Measurements from ENCODE around the gene IL17C.

The IL17C gene

GRCh38 chr16:88591577-88592021, 46.8 kb upstream of the IL17C start:
- Histone ChIP-seq H3K9me3 (ENCODE audit: insufficient read depth, low read length) (no peaks in the 10 kb centered on the region), H3K27me3 (ENCODE audit: low read length) (no peaks in the 10 kb centered on the region), H3K36me3 (ENCODE audit: low read length) (no peaks in the 10 kb centered on the region), H4K20me1 (ENCODE audit: low read depth, low read length) (no peaks in the 10 kb centered on the region), H3K27ac (ENCODE audit: low read depth, low read length) (no peak overlapping the region), H3K9ac (ENCODE audit: low read length) (no peak overlapping the region), H3K4me3 (ENCODE audit: insufficient read depth, low read length, poor library complexity, severe bottlenecking) (no peak overlapping the region), H3F3A (ENCODE audit: insufficient read depth) (no peaks in the 10 kb centered on the region), H3K79me2 (ENCODE audit: insufficient read depth, low read length) (peaks cover 9% of the 10 kb centered on the region; the same call in 1 of the 2 replicates), H3K4me2 (ENCODE audit: low read depth, low read length, poor library complexity, severe bottlenecking) (no peak overlapping the region), H2AFZ (ENCODE audit: low read depth, low read length, severe bottlenecking) (no peak overlapping the region), H3K9me2 (replicated peaks; ENCODE audit: insufficient read depth, low read length) (no peaks in the 10 kb centered on the region)
- TF ChIP-seq, protein P1, sequence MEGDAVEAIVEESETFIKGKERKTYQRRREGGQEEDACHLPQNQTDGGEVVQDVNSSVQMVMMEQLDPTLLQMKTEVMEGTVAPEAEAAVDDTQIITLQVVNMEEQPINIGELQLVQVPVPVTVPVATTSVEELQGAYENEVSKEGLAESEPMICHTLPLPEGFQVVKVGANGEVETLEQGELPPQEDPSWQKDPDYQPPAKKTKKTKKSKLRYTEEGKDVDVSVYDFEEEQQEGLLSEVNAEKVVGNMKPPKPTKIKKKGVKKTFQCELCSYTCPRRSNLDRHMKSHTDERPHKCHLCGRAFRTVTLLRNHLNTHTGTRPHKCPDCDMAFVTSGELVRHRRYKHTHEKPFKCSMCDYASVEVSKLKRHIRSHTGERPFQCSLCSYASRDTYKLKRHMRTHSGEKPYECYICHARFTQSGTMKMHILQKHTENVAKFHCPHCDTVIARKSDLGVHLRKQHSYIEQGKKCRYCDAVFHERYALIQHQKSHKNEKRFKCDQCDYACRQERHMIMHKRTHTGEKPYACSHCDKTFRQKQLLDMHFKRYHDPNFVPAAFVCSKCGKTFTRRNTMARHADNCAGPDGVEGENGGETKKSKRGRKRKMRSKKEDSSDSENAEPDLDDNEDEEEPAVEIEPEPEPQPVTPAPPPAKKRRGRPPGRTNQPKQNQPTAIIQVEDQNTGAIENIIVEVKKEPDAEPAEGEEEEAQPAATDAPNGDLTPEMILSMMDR (IDR thresholded peaks at IDR 0.05; ENCODE audit: insufficient read depth, low read length, poor library complexity, severe bottlenecking), result no peak
- no peak for TF ChIP-seq EZH2phosphoT487 (conservative IDR thresholded peaks at IDR 0.05; ENCODE audit: low read length)

DNA sequence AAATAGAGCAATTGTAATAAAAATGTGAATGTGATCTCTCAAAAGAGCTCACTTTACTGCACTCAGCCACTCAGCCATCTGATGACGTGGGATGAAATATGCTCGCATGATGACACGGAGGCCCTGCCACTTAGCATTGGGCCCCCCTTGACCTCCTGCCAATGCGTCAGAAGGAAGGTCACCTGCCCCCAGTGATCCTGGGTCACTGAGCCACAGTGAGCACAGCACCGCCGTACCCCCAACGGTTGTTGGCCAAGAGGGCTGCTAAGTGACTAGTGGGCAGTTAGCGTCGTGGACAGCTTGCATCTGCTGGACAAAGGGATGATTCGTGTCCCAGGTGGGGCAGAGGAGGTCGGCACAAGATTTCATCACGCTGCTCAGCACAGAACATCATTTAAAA, 45.3 kb upstream of the IL17C start:
- H3K36me3 ChIP-seq (ENCODE audit: low read length), result no peaks in the 10 kb centered on the region
- H3K9me3 ChIP-seq (ENCODE audit: insufficient read depth, low read length), result no peaks in the 10 kb centered on the region
- H3K4me2 ChIP-seq (ENCODE audit: low read depth, low read length, poor library complexity, severe bottlenecking), result no peak overlapping the region
- no peaks in the 10 kb centered on the region for H4K20me1 ChIP-seq (ENCODE audit: low read depth, low read length)
- TF ChIP-seq EZH2phosphoT487 (conservative IDR thresholded peaks at IDR 0.05; ENCODE audit: low read length), result no peak
- TF ChIP-seq, protein P1 (IDR thresholded peaks at IDR 0.05; ENCODE audit: insufficient read depth, low read length, poor library complexity, severe bottlenecking), result no peak
- H3F3A ChIP-seq (ENCODE audit: insufficient read depth), result no peaks in the 10 kb centered on the region
- H3K9ac ChIP-seq (ENCODE audit: low read length), result no peak overlapping the region
- H2AFZ ChIP-seq (ENCODE audit: low read depth, low read length, severe bottlenecking), result no peak overlapping the region
- no peaks in the 10 kb centered on the region for H3K27me3 ChIP-seq (ENCODE audit: low read length)
- H3K9me2 ChIP-seq (replicated peaks; ENCODE audit: insufficient read depth, low read length), result no peaks in the 10 kb centered on the region
- peaks cover 14% of the 10 kb centered on the region for H3K79me2 ChIP-seq (ENCODE audit: insufficient read depth, low read length)
- H3K4me3 ChIP-seq (ENCODE audit: insufficient read depth, low read length, poor library complexity, severe bottlenecking), result no peak overlapping the region
- no peak overlapping the region for H3K27ac ChIP-seq (ENCODE audit: low read depth, low read length)

GRCh38 chr16:88593489-88593888, 44.9 kb upstream of the IL17C start:
- Histone ChIP-seq H3K9me3 (ENCODE audit: insufficient read depth, low read length) (no peaks in the 10 kb centered on the region), H3K79me2 (ENCODE audit: insufficient read depth, low read length) (peaks cover 14% of the 10 kb centered on the region), H3K4me3 (ENCODE audit: insufficient read depth, low read length, poor library complexity, severe bottlenecking) (no peak overlapping the region), H3K4me2 (ENCODE audit: low read depth, low read length, poor library complexity, severe bottlenecking) (no peak overlapping the region), H3K27me3 (ENCODE audit: low read length) (no peaks in the 10 kb centered on the region), H3K27ac (ENCODE audit: low read depth, low read length) (no peak overlapping the region), H3F3A (ENCODE audit: insufficient read depth) (no peaks in the 10 kb centered on the region), H4K20me1 (ENCODE audit: low read depth, low read length) (no peaks in the 10 kb centered on the region), H3K9me2 (replicated peaks; ENCODE audit: insufficient read depth, low read length) (no peaks in the 10 kb centered on the region), H3K9ac (ENCODE audit: low read length) (no peak overlapping the region), H3K36me3 (ENCODE audit: low read length) (no peaks in the 10 kb centered on the region), H2AFZ (ENCODE audit: low read depth, low read length, severe bottlenecking) (no peak overlapping the region)
- TF ChIP-seq, protein P1 (IDR thresholded peaks at IDR 0.05; ENCODE audit: insufficient read depth, low read length, poor library complexity, severe bottlenecking), result no peak
- no peak for TF ChIP-seq EZH2phosphoT487 (conservative IDR thresholded peaks at IDR 0.05; ENCODE audit: low read length)

Measured in SU-DHL-6 (cell line).